Brain pericyte (primary cell): ENCODE data around the gene GPX8.
A peak's percentile ranks its signal among the peaks of the same experiment; 100 is the strongest.

Experiments used
- DNase-seq: peaks from one replicate; pipeline ENCODE4 v3.0.0-alpha.2; 2012; ENCODE audit warnings: low read depth, low spot score

Gene GPX8

GRCh38 chr5:55159763-55160492 is at the start of gene GPX8:
Gene GPX8 (plus strand): TSS chr5:55160171. CDS start chr5:55160193, 22 bp downstream.
- DNase-seq, result peak; percentile 50

GRCh38 chr5:55110217-55110616 is 49.8 kb upstream of the GPX8 start:
- DNase-seq, result no peak

DNA sequence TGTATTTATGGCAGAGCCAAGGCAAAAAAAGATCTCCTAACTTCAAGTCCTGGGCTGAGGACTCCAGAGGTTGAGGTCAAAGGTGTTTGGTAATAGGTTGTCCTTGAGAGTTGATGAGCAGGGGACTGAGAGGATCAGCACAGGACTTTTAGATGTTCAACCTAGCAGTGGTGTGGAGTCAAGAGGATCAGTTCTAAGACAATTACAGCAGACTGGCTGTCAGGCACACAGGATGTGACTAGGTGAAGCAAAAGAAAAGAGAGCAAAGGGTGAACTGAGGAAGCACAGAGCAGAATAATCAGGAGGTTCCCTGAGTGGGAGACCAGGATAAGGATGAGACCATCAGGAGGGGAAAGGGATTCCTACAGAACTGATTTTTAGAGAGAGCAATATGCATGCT is 46.6 kb upstream of the GPX8 start:
- DNase-seq, result no peak

DNA sequence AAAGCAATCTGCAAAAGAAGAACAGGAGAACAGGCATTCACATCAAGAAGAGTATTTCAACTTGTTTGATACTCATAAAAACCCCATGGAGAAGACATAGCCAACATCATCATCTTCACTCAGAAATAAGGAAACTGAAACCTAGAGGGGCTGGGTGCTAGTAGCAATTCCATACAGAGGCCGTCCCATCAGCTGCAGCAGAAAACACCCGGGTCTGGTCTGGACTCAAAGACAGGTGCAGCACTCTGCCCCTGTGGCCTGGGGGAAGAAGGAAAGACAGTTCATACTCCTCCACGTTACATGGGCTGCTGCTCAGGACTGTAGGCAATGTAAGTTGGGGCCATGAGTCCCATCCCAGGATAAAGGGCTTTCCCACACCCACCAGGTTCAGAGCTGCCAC is 45.9 kb upstream of the GPX8 start:
- DNase-seq, result no peak

DNA sequence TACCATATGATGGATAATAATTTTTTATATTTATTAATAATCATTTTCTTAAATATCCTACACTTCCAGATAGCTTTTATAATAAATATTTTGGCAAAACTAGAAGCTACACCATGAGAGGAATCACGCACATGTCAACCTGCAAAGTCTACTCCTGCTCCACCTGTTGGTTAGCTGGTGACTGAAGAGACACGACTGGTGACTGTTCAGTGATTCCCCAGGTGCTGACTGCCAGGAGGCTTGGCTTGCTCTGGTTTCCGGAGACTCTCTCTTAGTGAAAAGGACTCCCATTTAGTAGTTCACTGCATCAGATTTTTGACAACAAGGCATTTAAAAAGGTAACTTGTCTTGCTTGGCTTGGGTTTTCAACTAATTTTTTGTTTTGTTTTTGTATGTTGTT is 36.6 kb upstream of the GPX8 start:
- DNase-seq, result no peak

DNA sequence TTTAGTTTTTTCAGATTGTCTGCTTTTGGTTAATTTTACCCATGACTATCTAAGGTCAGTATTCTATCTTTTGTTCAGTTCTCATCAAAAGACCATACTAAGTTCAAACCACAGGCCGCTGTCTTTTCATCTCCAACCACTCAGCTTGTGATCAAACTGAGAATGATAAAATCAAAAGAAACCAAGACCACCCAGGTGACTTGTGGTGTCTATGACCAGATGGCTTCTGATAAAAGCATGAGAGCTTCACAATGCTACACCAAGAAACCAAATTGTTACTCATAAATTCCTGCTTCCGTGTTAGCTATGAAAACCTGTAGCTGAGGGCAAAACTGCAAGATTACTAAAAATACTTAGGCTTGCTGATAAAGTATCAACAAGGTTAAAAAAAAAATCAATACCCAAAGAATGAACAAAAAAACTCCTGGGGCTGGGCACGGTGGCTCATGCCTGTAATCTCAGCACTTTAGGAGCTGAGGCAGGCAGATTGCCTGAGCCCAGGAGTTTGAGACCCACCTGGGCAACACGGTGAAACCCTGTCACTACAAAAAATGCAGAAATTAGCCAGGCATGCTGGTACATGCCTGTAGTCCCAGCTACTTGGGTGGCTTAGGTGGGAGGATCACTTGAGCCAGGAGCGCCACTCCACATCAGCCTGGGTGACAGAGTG is 25.8 kb upstream of the GPX8 start:
- no peak for DNase-seq

GRCh38 chr5:55136521-55136920 is 23.4 kb upstream of the GPX8 start:
- no peak for DNase-seq

DNA sequence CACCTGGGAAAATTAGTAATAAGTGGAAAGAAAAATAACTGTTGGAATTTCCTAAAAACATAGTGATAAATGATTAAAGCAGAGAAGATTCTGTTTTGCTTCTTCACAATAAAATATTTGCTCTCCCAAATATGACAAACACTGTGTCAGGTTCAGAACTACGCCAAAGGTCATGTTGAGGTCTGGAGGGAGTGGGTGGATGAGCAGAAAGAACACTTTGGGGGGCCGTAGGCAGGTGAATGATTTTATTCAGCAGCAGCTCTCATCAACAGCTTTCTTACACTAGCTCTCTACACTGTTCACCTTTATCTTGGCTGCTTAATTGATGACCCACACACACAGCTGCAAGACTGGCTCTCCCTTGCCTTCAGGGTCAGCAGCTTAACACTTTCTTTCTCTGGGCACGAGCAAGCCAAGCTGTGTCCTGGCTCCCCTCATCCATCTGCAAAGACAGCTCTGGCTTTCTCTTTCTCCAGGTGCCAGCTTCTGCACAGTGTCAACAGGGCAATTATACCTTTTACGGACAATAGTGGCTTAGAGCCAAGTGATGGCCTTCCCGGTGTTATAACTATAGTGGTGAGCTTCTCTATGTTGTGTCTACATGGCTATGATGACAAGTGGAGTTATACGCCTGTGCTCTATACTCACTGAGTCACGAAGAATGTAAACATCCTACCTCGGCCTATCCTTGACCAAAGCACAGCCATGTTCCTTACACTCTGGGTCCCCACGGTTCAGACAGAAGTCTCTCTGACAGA is 18.9 kb upstream of the GPX8 start:
- no peak for DNase-seq

DNA sequence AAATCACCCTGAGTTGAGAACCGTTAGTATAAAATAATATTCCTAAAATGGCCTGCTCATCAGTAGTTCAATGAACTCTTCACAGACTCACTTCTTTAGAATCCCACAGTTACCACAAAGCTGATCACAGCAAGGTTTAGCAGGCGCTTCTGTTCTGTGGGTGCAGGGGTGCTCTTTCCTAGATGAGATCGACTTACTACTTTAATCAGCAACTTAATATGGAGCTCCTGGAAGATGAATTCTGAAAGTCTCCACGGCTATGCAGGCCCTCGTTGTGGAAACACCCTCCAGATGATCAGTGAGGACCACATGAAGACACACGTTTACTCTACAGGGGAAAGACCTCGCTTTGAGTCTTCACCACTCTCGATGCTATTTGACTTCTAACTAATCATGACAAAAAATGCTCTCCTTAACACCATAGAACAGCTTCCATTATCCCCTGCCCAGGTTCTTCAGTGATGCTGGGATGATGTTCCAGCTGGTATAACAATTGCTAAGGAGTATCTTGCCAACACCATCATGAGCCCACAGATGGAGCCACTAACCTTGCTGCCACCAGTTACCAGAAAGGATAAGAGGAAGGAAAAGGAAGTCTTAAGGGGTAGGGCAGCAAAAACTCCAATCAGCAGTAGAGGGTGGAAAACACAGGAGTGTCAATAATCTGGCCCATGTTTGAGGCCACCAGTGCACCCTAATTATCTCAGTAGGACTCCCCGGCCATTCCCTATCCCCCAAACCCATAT is 17.9 kb upstream of the GPX8 start:
- no peak for DNase-seq

DNA sequence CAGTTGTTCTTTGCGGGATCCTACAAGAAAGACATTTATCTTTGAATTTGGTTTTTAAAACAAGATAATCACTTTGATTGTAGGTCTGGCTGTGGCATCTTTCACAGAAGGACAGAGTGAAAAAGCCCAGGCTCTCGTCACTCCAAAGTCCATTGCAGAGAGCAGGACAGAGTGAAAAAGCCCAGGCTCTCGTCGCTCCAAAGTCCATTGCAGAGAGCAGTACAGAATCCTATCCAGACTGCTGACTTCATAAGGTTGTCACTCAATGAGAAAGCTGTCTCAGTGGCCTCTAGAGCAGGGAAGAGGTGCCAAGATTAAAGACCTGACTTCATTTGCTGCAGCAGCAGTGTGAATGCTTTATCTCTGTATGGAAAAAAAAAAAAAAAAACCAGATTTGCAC is 16.3 kb upstream of the GPX8 start:
- DNase-seq, result no peak

DNA sequence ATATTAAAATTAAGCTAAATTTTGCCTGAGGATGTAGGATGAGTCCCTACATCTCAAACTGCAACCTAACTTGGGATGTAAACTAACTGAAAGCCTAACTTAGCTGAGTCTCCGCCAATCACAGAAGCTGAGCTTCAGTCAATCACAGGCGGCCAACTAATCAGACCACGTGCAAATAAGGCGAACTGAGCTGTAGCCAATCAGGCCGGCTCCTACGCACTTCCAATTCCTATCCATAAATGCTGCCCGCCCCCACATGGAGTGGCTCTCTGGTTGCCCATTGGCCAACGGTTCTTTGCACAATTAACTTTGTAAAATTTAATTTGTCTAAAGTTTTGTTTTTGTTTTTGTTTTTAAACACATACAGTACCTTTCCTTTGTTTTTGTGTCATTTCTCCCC is 13.9 kb upstream of the GPX8 start:
- no peak for DNase-seq

GRCh38 chr5:55146543-55147151 is 13.3 kb upstream of the GPX8 start:
- peak; percentile 57 for DNase-seq

DNA sequence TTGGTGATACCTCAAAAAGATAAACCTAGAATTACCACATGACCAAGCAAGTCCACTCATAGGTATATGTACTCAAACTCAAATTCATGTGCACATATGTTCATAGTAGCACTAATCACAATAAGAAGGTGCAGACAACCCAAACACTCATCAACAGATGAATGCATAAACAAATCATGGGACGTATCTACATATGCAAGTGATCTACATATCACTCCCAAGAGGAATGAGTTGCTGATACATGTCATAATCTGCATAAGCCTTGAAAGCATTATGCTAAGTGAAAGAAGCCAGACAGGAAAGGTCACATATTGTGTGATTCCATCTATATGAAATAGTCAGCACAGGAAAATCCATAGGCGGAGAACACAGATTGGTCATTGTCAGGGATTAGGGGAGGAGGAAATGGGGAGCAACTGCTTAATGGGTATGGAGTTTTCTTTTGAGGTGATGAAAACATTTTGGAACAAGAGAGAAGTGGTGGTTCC is 10.6 kb upstream of the GPX8 start:
- no peak for DNase-seq

DNA sequence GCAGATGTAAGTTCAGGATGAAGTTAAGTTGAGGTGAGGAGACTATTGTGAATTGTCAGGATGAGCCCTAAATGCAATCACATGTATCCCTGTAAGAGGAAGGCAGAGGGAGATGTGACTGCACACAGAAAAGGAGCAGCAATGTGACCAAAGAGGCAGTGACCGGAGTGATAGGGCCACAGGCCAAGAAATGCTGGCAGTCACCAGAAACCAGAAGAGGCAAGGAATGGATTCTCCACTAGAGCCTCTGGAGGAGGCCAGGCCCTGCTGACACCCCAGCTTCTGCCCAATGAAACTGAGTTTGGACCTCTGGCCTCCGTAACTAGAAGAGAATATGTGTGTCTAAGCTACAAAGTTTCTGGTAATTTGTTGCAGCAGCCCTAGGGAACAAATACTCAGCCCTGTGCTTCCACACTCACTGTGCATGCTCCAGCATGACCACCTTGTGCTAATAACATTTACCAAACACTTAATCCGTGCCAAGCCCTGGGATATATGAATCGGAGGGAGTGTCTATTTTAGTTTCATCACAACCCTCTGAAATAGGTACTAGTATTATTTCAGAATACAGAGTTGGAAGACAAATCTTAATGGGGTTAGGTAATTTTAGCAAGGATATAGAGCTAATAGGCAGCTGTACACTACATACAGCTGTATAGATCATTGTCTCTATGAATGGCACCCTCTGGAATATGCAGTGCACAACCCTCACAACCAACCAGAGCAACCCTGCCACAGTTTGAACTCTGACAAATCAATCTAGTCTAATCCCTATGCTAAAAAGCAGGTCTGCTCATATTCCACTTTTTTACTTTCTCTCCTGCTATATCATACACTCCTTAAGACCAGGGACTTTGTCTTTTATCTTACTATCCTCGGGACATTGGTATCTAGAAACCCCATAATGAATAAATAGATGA is 7.8 kb upstream of the GPX8 start:
- DNase-seq, result no peak

DNA sequence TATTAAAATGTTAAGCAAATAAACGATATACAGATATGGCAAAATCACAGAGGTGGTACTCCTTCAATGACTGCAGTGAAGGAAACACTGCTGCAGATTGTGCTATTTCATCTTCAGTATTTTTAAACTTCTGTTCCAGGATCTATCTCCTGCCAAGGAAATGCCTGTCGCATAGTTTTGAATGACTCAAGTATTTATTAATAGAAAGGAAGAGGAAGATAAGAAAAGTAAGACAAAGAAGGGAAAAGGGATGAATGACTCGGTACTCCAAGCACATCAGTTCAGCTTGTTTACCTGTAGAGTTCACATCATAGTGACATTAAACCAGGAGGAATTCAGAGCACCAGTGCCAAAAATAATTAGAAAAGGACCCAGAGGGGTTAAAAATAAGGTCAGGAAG is 5.1 kb upstream of the GPX8 start:
- no peak for DNase-seq

- peak; percentile 57 for DNase-seq
Measured at GRCh38 chr5:55160493-55161209, 680 bp downstream of the GPX8 start.

DNA sequence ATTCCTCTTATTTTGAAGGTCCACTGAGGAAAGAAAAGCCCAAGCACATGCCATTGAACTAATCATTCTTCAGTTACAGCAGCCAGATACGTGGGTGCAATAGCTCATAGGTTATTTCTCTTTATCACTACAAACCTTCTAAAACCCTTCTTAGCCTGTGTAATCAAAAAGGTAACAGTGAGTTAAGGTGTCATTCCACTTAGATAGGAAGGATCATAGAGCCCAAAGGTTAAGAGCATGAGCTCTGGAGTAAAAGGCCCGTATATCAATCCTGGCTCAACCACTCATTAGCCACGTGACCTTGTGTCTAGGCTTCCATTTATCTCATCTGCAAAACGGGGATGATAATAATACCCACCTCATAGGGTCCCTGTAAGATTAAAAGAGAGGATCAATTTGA is 2.7 kb downstream of the GPX8 start:
- DNase-seq, result no peak

DNA sequence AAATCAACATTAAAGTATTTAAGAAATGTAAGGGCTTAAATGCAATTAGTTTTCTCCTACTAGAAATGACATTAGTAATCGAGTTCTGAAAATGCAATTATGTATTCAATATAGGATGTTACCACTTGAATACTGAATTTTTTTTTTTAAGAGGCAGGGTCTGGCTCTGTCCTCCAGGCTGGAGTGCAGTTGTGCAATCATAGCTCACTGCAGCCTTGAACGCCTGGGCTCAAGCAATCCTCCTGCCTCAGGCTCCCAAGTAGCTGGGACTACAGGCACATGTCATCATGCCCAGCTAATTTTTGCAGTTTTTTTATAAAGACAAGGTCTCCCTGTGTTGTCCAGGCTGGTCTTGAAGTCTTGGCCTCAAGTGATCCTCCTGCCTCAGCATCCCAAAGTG is 11.5 kb downstream of the GPX8 start:
- DNase-seq, result no peak

DNA sequence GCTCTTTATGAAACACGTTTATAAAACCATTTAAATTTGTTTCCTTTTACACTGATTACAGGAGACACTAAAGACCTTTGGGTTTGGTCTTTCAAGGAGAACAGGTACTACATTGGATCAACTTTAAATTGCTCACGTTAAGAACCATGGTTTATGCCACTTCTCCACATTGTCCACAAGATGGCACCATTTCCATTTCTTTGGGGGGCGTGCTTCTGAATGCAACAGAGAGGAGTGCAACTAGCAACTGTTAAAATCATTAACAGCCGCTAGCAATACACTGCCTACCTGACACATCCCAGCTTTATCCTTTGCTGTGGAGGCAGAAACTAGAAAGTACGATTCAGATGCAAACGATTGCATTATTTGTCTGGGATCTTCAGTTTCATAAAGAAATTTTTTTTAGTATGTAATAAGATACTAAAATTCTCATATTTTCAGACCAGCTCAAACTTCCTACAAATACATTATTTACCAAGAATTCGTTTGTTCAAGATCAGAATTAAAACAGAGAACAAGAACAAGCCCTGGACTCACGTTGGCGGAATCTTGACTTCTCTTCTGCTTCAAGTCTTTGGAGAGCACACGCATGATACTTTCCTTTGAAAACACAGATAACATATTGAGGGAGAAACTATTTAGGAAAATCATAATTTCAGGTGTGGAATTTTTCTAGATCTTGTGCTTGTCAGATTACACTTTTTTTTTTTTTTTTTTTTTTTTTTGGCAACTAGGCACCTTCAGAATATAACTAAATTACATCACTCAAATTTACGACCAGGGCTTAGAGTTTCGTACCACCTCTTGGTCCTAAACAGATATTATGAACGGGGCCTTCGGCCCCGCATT is 12.3 kb downstream of the GPX8 start:
- peak; percentile 34 for DNase-seq
